ENCODE results near the gene LAMA1. TPM values are rescaled to one million over a fixed set of nuclear protein-coding genes. Genes with fewer than 3 reads are reported as not detected.

The LAMA1 gene
- total RNA-seq, 4 donors from 2014 or later: under 0.01 to 1.0 (median 0.60) TPM

- Histone ChIP-seq H3K9me3 (no peaks in the 10 kb centered on the region), H3K4me3 (no peak overlapping the region), H3K4me1 (peaks cover 0 to 5% (median 0%) of the 10 kb centered on the region in 3 donors), H3K36me3 (no peaks in the 10 kb centered on the region), H3K27ac (no peak overlapping the region), H3K27me3 (no peaks in the 10 kb centered on the region)
- TF ChIP-seq EP300 (IDR thresholded peaks at IDR 0.05) (no peak), CTCF (IDR thresholded peaks at IDR 0.05) (no peak), POLR2A (IDR thresholded peaks at IDR 0.05) (no peak), POLR2AphosphoS5 (IDR thresholded peaks at IDR 0.05) (no peak)
- 29 to 83% methylated on average over 1 to 5 of the region's 5 CpGs for WGBS, 2 donors (ENCODE audit: low coverage in 1 of 2)
- ATAC-seq: no peak
Measured at GRCh38 chr18:7034924-7035323, 82.7 kb downstream of the LAMA1 start.

DNA sequence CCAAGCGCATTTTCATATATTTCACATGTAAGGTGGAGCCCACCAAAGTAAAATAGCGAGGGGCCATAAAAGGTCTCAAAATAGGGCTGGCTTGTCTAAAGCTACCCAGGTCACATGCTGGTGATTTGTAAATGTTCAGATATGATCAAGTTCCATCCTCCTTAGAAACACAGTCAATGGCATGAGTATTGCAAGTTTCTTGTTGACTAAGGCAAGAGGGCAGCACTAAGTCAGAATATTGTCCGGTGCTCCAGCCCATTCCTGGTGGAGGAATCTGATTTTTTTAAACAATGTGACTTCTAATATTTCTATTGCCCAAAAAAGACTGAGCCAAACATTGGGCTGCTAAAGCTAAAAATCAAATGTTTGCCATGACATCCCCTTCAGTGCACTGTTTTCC lies 85.1 kb downstream of the LAMA1 start:
- 75 to 89% methylated on average over 2 to 3 of the region's 3 CpGs for WGBS, 2 donors (ENCODE audit: low coverage in 1 of 2)
- Histone ChIP-seq H3K4me3 (no peak overlapping the region), H3K27me3 (no peaks in the 10 kb centered on the region), H3K36me3 (no peaks in the 10 kb centered on the region), H3K9me3 (no peaks in the 10 kb centered on the region), H3K27ac (no peak overlapping the region), H3K4me1 (no peaks in the 10 kb centered on the region)
- no peak for ATAC-seq
- TF ChIP-seq POLR2A (IDR thresholded peaks at IDR 0.05) (no peak), EP300 (IDR thresholded peaks at IDR 0.05) (no peak), CTCF (IDR thresholded peaks at IDR 0.05) (no peak), POLR2AphosphoS5 (IDR thresholded peaks at IDR 0.05) (no peak)

GRCh38 chr18:7028625-7029024 lies 89.0 kb downstream of the LAMA1 start:
- no peak for ATAC-seq
- H3K4me1 ChIP-seq: no peaks in the 10 kb centered on the region
- no peak overlapping the region for H3K27ac ChIP-seq
- 82 to 85% methylated on average over 9 to 13 of the region's 13 CpGs for WGBS, 2 donors (ENCODE audit: low coverage in 1 of 2)
- H3K27me3 ChIP-seq: no peaks in the 10 kb centered on the region
- H3K9me3 ChIP-seq: no peaks in the 10 kb centered on the region
- TF ChIP-seq POLR2AphosphoS5 (IDR thresholded peaks at IDR 0.05): no peak
- no peak overlapping the region for H3K4me3 ChIP-seq
- H3K36me3 ChIP-seq: no peaks in the 10 kb centered on the region

DNA sequence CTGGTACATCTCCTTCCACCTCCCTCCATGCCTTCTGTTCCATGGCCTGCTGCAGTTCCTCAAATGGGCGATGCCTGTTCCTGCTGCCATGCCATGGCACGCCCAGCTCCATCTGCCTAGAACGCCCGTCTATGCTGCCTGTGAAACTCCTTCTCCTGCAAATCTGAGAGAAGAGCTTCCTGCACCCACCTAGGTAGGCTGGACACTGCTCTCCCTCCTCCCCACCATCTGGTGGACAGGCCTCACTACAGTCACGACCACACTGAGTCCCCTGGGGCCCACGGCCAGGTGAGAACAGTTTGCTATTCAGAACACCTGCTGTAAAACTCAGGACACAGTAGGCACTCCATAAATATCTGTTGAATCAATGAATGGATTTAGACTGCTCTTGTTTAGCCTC lies 92.4 kb downstream of the LAMA1 start:
- 67 to 83% methylated on average over 1 to 3 of the region's 6 CpGs for whole genome bisulfite sequencing, 2 donors (ENCODE audit: low coverage in 1 of 2)

GRCh38 chr18:7023581-7023980 lies 94.0 kb downstream of the LAMA1 start:
- no peak for ATAC-seq
- WGBS, 2 donors (ENCODE audit: low coverage in 1 of 2): 91 to 98% methylated on average over 4 of the region's 7 CpGs
- no peak overlapping the region for H3K4me3 ChIP-seq
- no peaks in the 10 kb centered on the region for H3K4me1 ChIP-seq
- no peak overlapping the region for H3K27ac ChIP-seq
- no peaks in the 10 kb centered on the region for H3K36me3 ChIP-seq
- H3K9me3 ChIP-seq: no peaks in the 10 kb centered on the region
- no peaks in the 10 kb centered on the region for H3K27me3 ChIP-seq
- TF ChIP-seq EP300 (IDR thresholded peaks at IDR 0.05) (no peak), CTCF (IDR thresholded peaks at IDR 0.05) (no peak)

More for the DNA sequence above, 92.4 kb downstream of the LAMA1 start:
- H3K4me1 ChIP-seq: no peaks in the 10 kb centered on the region
- no peak for ATAC-seq
- no peak overlapping the region for H3K27ac ChIP-seq
- H3K4me3 ChIP-seq: no peak overlapping the region
- H3K27me3 ChIP-seq: no peaks in the 10 kb centered on the region
- TF ChIP-seq EP300 (IDR thresholded peaks at IDR 0.05) (no peak), CTCF (IDR thresholded peaks at IDR 0.05) (no peak), POLR2AphosphoS5 (IDR thresholded peaks at IDR 0.05) (no peak), POLR2A (IDR thresholded peaks at IDR 0.05) (no peak)
- H3K36me3 ChIP-seq: no peaks in the 10 kb centered on the region
- H3K9me3 ChIP-seq: no peaks in the 10 kb centered on the region
